H1 (cell line): Measurements from ENCODE around the gene TDRKH. TPM values are rescaled to one million over a fixed set of nuclear protein-coding genes. Genes with fewer than 3 reads are reported as not detected.

Experiments
- CTCF ChIA-PET: fragments of 300-600 bp; sonication (Branson Sonifier 250); formaldehyde crosslinking; loops from one replicate; lab custom pipeline; 2021; ENCODE audit not compliant: partially characterized antibody; lab: Charles Lee
- POLR2A ChIA-PET: fragments of 300-600 bp; sonication (Branson Sonifier 250); formaldehyde crosslinking; loops from one replicate; lab custom pipeline; 2021; ENCODE audit warnings: inconsistent platforms; ENCODE audit not compliant: partially characterized antibody; lab: Charles Lee
- DNase-seq, 2 experiments: peaks; one replicate each; pipeline versions ENCODE4 v3.0.0 to v3.0.0-alpha.2; 2010 to 2022; ENCODE audit warnings: low spot score in 2 of 2, low read depth in 1 of 2, mixed read lengths in 1 of 2
- FAIRE-seq: peaks from 2 replicates; lab custom pipeline; 2011; peaks lifted over from hg19 to GRCh38; lab: Jason Lieb, UNC
- H2AFZ ChIP-seq: 2 replicates; pipeline ENCODE4 v1.8.1; 2012; ENCODE audit warnings: low read length, inconsistent platforms
- H2AK5ac ChIP-seq: 2 replicates; pipeline ENCODE4 v1.6.1; 2013; ENCODE audit warnings: low read depth, low read length
- H2BK120ac ChIP-seq: replicated peaks from 2 replicates; pipeline ENCODE3; 2013; ENCODE audit warnings: low read depth, low read length, inconsistent platforms
- H2BK12ac ChIP-seq: 2 replicates; pipeline ENCODE4 v1.6.1; 2013; ENCODE audit warnings: low read depth, low read length
- H2BK15ac ChIP-seq: 2 replicates; pipeline ENCODE4 v1.6.1; 2013; ENCODE audit warnings: low read length
- H2BK20ac ChIP-seq: 2 replicates; pipeline ENCODE4 v1.6.1; 2013; ENCODE audit warnings: low read length
- H2BK5ac ChIP-seq: 2 replicates; pipeline ENCODE4 v1.6.1; 2013; ENCODE audit warnings: low read depth, low read length
- H3K14ac ChIP-seq: 2 replicates; pipeline ENCODE4 v1.6.1; 2013; ENCODE audit warnings: inconsistent platforms; ENCODE audit not compliant: insufficient read length
- H3K18ac ChIP-seq: 2 replicates; pipeline ENCODE4 v1.6.1; 2013; ENCODE audit warnings: low read length; ENCODE audit errors: extremely low read depth
- H3K23ac ChIP-seq: 2 replicates; pipeline ENCODE4 v1.6.1; 2013; ENCODE audit warnings: inconsistent platforms; ENCODE audit not compliant: insufficient read length
- H3K23me2 ChIP-seq: 2 replicates; pipeline ENCODE4 v1.6.1; 2013; ENCODE audit warnings: low read depth, low read length
- H3K27ac ChIP-seq: 2 replicates; pipeline ENCODE4 v1.6.1; 2011; ENCODE audit warnings: low read depth, low read length, inconsistent platforms
- H3K27me3 ChIP-seq, 4 experiments: replicated peaks in 1 of 4; 1 replicate in 1 of 4; 2 replicates in 3 of 4; pipeline versions ENCODE4 v1.6.1 to v1.8.1; 2011 to 2013; ENCODE audit warnings: low read length in 3 of 4, mild to moderate bottlenecking in 3 of 4, inconsistent platforms in 2 of 4, mixed read lengths in 2 of 4, moderate library complexity in 1 of 4; ENCODE audit not compliant: control insufficient read depth in 3 of 4, insufficient read depth in 3 of 4; ENCODE audit errors: extremely low read depth in 1 of 4
- H3K36me3 ChIP-seq, 4 experiments: 2 replicates each; pipeline versions ENCODE4 v1.6.1 to v1.8.1; 2011 to 2013; ENCODE audit warnings: mild to moderate bottlenecking in 4 of 4, low read length in 3 of 4, moderate library complexity in 2 of 4, control low read depth in 1 of 4, inconsistent platforms in 1 of 4; ENCODE audit not compliant: insufficient read depth in 4 of 4, control insufficient read depth in 2 of 4
- H3K4ac ChIP-seq: replicated peaks from 2 replicates; pipeline ENCODE3; 2013; ENCODE audit warnings: low read length, low read depth, mixed read lengths, inconsistent platforms; ENCODE audit not compliant: insufficient read length
- H3K4me1 ChIP-seq, 4 experiments: replicated peaks in 1 of 4; 1 replicate in 1 of 4; 2 replicates in 3 of 4; pipeline versions ENCODE4 v1.6.1 to v1.8.1; 2011 to 2013; ENCODE audit warnings: low read length in 3 of 4, inconsistent platforms in 2 of 4, mixed read lengths in 1 of 4; ENCODE audit not compliant: insufficient read depth in 4 of 4, control insufficient read depth in 3 of 4
- H3K4me2 ChIP-seq, 2 experiments: 2 replicates each; pipeline versions ENCODE4 v1.6.1 to v1.8.1; 2011 to 2013; ENCODE audit warnings: low read depth in 2 of 2, low read length in 2 of 2, control low read depth in 1 of 2, inconsistent platforms in 1 of 2, mild to moderate bottlenecking in 1 of 2; ENCODE audit not compliant: insufficient read depth in 1 of 2
- H3K4me3 ChIP-seq, 4 experiments: fragments of 200-600, 300-600 bp in 1 of 4; sonication (generic), shearing (Covaris generic), sonication (Bioruptor Twin) in 1 of 4; 2 replicates each; pipeline versions ENCODE4 v1.5.1 to v1.8.1; 2011 to 2016; ENCODE audit warnings: low read length in 4 of 4, low read depth in 3 of 4, control low read depth in 2 of 4, inconsistent platforms in 2 of 4, mild to moderate bottlenecking in 2 of 4, mixed read lengths in 1 of 4, moderate library complexity in 1 of 4; ENCODE audit not compliant: insufficient read depth in 2 of 4; ENCODE audit errors: extremely low read depth in 1 of 4
- H3K56ac ChIP-seq: replicated peaks from 2 replicates; pipeline ENCODE3; 2013; ENCODE audit warnings: low read depth, mild to moderate bottlenecking, mixed read lengths, low read length, inconsistent platforms; ENCODE audit not compliant: insufficient read length
- H3K79me1 ChIP-seq: 2 replicates; pipeline ENCODE4 v1.6.1; 2013; ENCODE audit warnings: low read depth, low read length, control low read depth
- H3K79me2 ChIP-seq, 2 experiments: 2 replicates each; pipeline versions ENCODE4 v1.6.1 to v1.8.1; 2012 to 2013; ENCODE audit warnings: low read length in 2 of 2, mild to moderate bottlenecking in 2 of 2, inconsistent platforms in 1 of 2; ENCODE audit not compliant: insufficient read depth in 2 of 2, control insufficient read depth in 1 of 2
- H3K9ac ChIP-seq, 4 experiments: replicated peaks in 1 of 4; 1 replicate in 1 of 4; 2 replicates in 3 of 4; pipeline versions ENCODE4 v1.6.1 to v1.8.1; 2011 to 2013; ENCODE audit warnings: low read depth in 3 of 4, low read length in 3 of 4, control low read depth in 2 of 4, mild to moderate bottlenecking in 2 of 4, moderate library complexity in 2 of 4, inconsistent platforms in 1 of 4; ENCODE audit errors: extremely low read depth in 1 of 4
- H3K9me3 ChIP-seq, 2 experiments: 2 replicates each; pipeline versions ENCODE4 v1.6.1 to v1.8.1; 2012 to 2013; ENCODE audit warnings: mild to moderate bottlenecking in 2 of 2, moderate library complexity in 2 of 2, control low read depth in 1 of 2, inconsistent platforms in 1 of 2, low read depth in 1 of 2, low read length in 1 of 2, mixed read lengths in 1 of 2; ENCODE audit not compliant: insufficient read depth in 2 of 2
- H4K20me1 ChIP-seq, 2 experiments: replicated peaks in 1 of 2; 2 replicates each; pipeline versions ENCODE3 to v1.8.1; 2011 to 2013; ENCODE audit warnings: inconsistent platforms in 2 of 2, low read length in 2 of 2, mild to moderate bottlenecking in 1 of 2; ENCODE audit not compliant: insufficient read depth in 2 of 2, control insufficient read depth in 1 of 2
- H4K5ac ChIP-seq: 2 replicates; pipeline ENCODE4 v1.6.1; 2013; ENCODE audit warnings: low read length, low read depth, mixed read lengths, inconsistent platforms; ENCODE audit not compliant: insufficient read length
- H4K8ac ChIP-seq: 2 replicates; pipeline ENCODE4 v1.8.0; 2013; ENCODE audit warnings: mild to moderate bottlenecking, moderate library complexity, low read length, inconsistent platforms; ENCODE audit not compliant: insufficient read depth; ENCODE audit errors: extremely low read depth
- H4K91ac ChIP-seq: replicated peaks from 2 replicates; pipeline ENCODE3; 2013; ENCODE audit warnings: low read length, mixed read lengths, inconsistent platforms; ENCODE audit not compliant: insufficient read length
- CBX8 ChIP-seq: fragments of 300-800, 300-1000 bp; sonication (generic); IDR thresholded peaks from 2 replicates; pipeline ENCODE4 v1.7.1; 2016; ENCODE audit warnings: low read depth, low read length, borderline replicate concordance
- POLR2AphosphoS5 ChIP-seq: IDR thresholded peaks from 2 replicates; pipeline ENCODE4 v1.6.1; 2011; ENCODE audit warnings: low read depth, low read length
- SP1 ChIP-seq: IDR thresholded peaks from 2 replicates; pipeline ENCODE4 v1.6.1; 2011; ENCODE audit warnings: low read depth, low read length
- WGBS, 2 experiments: shearing (Covaris generic) in 1 of 2; methylation state at CpG; one replicate each; pipeline versions ENCODE4 v1.1.6 to v1.1.7; 2013 to 2015; ENCODE audit warnings: low lambda C conversion rate in 2 of 2, mixed read lengths in 2 of 2, inconsistent platforms in 1 of 2, low coverage in 1 of 2, missing lambda C conversion rate in 1 of 2; ENCODE audit not compliant: insufficient replicate concordance in 2 of 2, insufficient coverage in 1 of 2, insufficient read length in 1 of 2; ENCODE audit errors: extremely low coverage in 1 of 2, missing lambda C conversion rate in 1 of 2; 5-methylcytosine and 5-hydroxymethylcytosine counted together
- polyA plus RNA-seq, 7 experiments: library from polyadenylated mRNA; depleted of rRNA in 3 of 7; stranded (reverse) in 5 of 7; unstranded in 2 of 7; fragments of >200 nt in 5 of 7; fragments of 200-250 nt in 2 of 7; gene quantifications; 1 replicate in 5 of 7; 2 replicates in 1 of 7; 4 replicates in 1 of 7; pipeline versions ENCODE4 v1.2.1 to v1.2.3, GENCODE V29; 2011 to 2013; ENCODE audit warnings: missing spikeins in 2 of 7, mixed read lengths in 2 of 7
- total RNA-seq: library from RNA; stranded (reverse); fragmentation: NEBNext Ultra II Directional; extraction: Animal tissue kit (Norgen Biotek cat#: 25700); gene quantifications from 2 replicates; pipeline ENCODE4 v1.2.1, GENCODE V29; 2021
- TF ChIP-seq, protein P1 (sequence below), 3 experiments: IDR thresholded peaks; 1 replicate in 2 of 3; 2 replicates in 1 of 3; pipeline versions ENCODE4 v1.5.1 to v1.6.1; 2011; ENCODE audit warnings: low read length in 3 of 3, mild to moderate bottlenecking in 3 of 3, inconsistent platforms in 2 of 3, low read depth in 1 of 3, moderate library complexity in 1 of 3; ENCODE audit not compliant: insufficient read depth in 1 of 3; ENCODE audit errors: control extremely low read depth in 1 of 3

TDRKH gene
- total and polyA plus RNA-seq, 2 of the 8 experiments (the other 6 are each of a cell fraction or from before 2014, with no cell fraction given) = 9.9 to 26.1 TPM

DNA sequence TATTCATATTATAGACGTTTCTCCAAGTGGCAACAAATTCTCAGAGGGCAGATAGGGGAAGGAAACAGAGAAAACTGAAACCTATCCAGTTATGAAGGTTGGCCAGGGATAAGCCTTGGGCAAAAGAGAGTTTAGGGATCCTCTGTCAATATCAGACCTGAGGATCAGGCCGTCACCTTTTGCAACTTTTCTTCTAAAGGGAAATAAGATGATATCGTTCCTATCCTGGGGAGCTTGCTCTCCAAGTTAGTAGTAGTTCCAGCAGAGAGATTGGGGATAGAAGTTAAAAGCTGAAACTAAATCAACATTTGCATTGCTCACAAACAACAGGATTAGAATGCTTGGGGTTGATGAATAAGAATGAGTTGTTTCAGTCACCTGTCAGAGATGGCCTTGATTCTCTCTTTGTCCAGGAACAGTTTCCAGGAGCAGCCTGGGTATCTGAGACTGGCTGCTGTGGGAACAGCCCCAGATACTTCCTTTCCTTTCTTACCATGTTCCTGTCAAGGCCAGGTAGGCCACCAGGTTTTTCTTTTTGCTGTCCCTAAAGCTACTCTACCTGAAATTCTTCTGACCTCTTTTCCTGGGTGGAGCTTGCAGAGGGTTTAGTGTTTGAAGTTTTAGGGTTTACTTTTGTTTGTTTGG, 66.5 kb downstream of the TDRKH start:
- no peak for FAIRE-seq

More for the DNA sequence above, 66.5 kb downstream of the TDRKH start:
- Histone ChIP-seq H2BK15ac (no peak overlapping the region), H4K20me1 (peaks cover 0 to 1% of the 10 kb centered on the region in 2 experiments), H3K23ac (no peak overlapping the region), H4K5ac (no peak overlapping the region), H3K56ac (no peak overlapping the region), H3K36me3 (no peaks in the 10 kb centered on the region), H3K4ac (no peak overlapping the region), H2BK20ac (peak overlapping the region; percentile 87; the same call in 1 of the 2 replicates), H2AK5ac (no peak overlapping the region), H3K14ac (no peak overlapping the region), H3K9me3 (no peaks in the 10 kb centered on the region), H3K4me3 (no peak overlapping the region), H2BK12ac (no peak overlapping the region; the same call in 1 of the 2 replicates), H3K4me2 (peak overlapping the region in 1 of 2 experiments; percentile 13; a peak in 2 of 4 replicates), H3K27me3 (peaks cover 6 to 21% (median 17%) of the 10 kb centered on the region in 4 experiments), H3K79me2 (no peaks in the 10 kb centered on the region), H3K9ac (no peak overlapping the region), H4K8ac (no peak overlapping the region), H3K23me2 (peaks cover 4% of the 10 kb centered on the region; the same call in 1 of the 2 replicates), H3K18ac (no peak overlapping the region), H2BK120ac (no peak overlapping the region), H3K79me1 (no peaks in the 10 kb centered on the region), H3K27ac (no peak overlapping the region), H2AFZ (0 out of 2 replicates have a peak overlapping the region, but pooled peaks have one; percentile 10), H4K91ac (no peak overlapping the region), H2BK5ac (no peak overlapping the region), H3K4me1 (peaks cover 0 to 12% (median 7%) of the 10 kb centered on the region in 4 experiments; a peak in 6 of 7 replicates)
- WGBS, 2 experiments = 65% methylated on average over 3 of the region's 3 CpGs; no CpG with 5 or more reads in 1 of the 2 experiments
- ChIA-PET CTCF (interaction anchor here (0.6 to 4.4 kb wide), 9 partner anchors 8 to 157 kb away, joined by 3 to 23 read pairs (median 3); partner anchors contain the start of gene C2CD4D), POLR2A (interaction anchor here (0.6 to 1.0 kb wide), 3 partner anchors 104 to 211 kb away, joined by 3 read pairs; no protein-coding TSS in a partner anchor)
- no peak for DNase-seq
- TF ChIP-seq POLR2AphosphoS5 (no peak), SP1 (0 out of 2 replicates have a peak, but pooled peaks have one; percentile 48), CBX8 (no peak)
- TF ChIP-seq, protein P1, sequence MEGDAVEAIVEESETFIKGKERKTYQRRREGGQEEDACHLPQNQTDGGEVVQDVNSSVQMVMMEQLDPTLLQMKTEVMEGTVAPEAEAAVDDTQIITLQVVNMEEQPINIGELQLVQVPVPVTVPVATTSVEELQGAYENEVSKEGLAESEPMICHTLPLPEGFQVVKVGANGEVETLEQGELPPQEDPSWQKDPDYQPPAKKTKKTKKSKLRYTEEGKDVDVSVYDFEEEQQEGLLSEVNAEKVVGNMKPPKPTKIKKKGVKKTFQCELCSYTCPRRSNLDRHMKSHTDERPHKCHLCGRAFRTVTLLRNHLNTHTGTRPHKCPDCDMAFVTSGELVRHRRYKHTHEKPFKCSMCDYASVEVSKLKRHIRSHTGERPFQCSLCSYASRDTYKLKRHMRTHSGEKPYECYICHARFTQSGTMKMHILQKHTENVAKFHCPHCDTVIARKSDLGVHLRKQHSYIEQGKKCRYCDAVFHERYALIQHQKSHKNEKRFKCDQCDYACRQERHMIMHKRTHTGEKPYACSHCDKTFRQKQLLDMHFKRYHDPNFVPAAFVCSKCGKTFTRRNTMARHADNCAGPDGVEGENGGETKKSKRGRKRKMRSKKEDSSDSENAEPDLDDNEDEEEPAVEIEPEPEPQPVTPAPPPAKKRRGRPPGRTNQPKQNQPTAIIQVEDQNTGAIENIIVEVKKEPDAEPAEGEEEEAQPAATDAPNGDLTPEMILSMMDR (IDR thresholded peaks at IDR 0.05; ENCODE audit: control extremely low read depth in 1 of 3, insufficient read depth in 1 of 3, low read depth in 1 of 3, low read length in 3 of 3) = no peak
